ENCODE measurements around the gene SMYD3.

SMYD3 gene

DNA sequence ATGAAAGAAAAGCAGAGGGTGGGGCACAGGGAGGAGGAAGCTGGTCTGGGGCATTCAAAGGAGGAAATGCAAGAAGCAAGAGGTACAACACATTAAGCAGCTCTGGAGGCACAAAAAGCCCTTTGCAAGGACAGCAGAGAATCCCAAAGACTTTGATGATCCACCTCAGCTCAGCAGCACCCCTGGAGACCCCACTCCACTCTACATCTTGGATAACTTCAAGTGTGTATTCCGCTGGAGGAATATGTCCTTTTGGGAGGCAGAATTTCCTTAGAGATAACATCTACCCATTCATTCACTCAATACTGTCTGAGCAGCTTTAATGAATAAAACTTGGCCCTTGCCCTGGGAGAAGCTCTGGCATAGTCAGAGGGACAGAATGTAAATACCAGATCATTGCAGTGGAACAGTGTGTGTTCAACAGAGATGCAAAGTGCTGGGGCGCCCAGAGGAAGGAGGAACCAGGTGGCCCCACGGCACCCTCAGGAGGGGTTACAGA, 752.6 kb downstream of the SMYD3 start:
- TF ChIP-seq, protein P1, sequence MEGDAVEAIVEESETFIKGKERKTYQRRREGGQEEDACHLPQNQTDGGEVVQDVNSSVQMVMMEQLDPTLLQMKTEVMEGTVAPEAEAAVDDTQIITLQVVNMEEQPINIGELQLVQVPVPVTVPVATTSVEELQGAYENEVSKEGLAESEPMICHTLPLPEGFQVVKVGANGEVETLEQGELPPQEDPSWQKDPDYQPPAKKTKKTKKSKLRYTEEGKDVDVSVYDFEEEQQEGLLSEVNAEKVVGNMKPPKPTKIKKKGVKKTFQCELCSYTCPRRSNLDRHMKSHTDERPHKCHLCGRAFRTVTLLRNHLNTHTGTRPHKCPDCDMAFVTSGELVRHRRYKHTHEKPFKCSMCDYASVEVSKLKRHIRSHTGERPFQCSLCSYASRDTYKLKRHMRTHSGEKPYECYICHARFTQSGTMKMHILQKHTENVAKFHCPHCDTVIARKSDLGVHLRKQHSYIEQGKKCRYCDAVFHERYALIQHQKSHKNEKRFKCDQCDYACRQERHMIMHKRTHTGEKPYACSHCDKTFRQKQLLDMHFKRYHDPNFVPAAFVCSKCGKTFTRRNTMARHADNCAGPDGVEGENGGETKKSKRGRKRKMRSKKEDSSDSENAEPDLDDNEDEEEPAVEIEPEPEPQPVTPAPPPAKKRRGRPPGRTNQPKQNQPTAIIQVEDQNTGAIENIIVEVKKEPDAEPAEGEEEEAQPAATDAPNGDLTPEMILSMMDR (IDR thresholded peaks at IDR 0.05; ENCODE audit: low read depth, low read length, poor library complexity, severe bottlenecking) = no peak
- TF ChIP-seq EZH2phosphoT487 (IDR thresholded peaks at IDR 0.05; ENCODE audit: borderline replicate concordance, low read length) = no peak
- peak overlapping the region; percentile 18; the same call in 1 of the 2 replicates for H3K4me2 ChIP-seq (ENCODE audit: low read length)

DNA sequence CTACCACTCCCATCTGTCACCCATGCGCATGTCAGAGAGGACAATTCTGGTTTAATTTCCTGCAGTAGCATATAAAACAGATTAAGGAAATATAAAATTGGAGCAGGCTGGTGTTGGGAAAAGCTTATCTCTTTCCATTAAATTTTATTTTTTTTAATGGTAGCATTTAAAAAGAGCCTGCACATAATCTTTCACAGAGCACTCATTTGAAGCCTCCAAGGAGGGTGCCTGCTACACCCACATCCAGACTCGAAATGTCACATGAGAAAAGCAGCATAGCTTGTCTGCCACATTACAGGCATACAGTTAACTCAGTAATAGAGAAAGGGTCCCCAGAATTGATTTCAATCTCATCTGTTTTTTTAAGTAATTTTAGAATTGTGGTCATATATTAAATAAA, 753.3 kb downstream of the SMYD3 start:
- no peak overlapping the region for H3K27ac ChIP-seq (ENCODE audit: low read depth, low read length)

More for the DNA sequence above, 752.6 kb downstream of the SMYD3 start:
- Histone ChIP-seq H3K79me2 (ENCODE audit: control insufficient read depth, low read length) (no peaks in the 10 kb centered on the region), H3F3A (ENCODE audit: control insufficient read depth, insufficient read depth) (no peaks in the 10 kb centered on the region), H3K36me3 (ENCODE audit: control insufficient read depth, low read length) (no peaks in the 10 kb centered on the region), H3K4me1 (ENCODE audit: control insufficient read depth, low read length) (peaks cover 7% of the 10 kb centered on the region), H3K9me3 (ENCODE audit: control insufficient read depth, insufficient read depth, low read length) (no peaks in the 10 kb centered on the region), H3K9me2 (replicated peaks; ENCODE audit: control insufficient read depth, low read length) (no peaks in the 10 kb centered on the region), H4K20me1 (ENCODE audit: control insufficient read depth, insufficient read depth, low read depth, low read length) (no peaks in the 10 kb centered on the region), H3K27me3 (ENCODE audit: control insufficient read depth, low read length) (no peaks in the 10 kb centered on the region), H3K27ac (ENCODE audit: low read depth, low read length) (no peak overlapping the region), H3K4me3 (ENCODE audit: low read length) (no peak overlapping the region)

DNA sequence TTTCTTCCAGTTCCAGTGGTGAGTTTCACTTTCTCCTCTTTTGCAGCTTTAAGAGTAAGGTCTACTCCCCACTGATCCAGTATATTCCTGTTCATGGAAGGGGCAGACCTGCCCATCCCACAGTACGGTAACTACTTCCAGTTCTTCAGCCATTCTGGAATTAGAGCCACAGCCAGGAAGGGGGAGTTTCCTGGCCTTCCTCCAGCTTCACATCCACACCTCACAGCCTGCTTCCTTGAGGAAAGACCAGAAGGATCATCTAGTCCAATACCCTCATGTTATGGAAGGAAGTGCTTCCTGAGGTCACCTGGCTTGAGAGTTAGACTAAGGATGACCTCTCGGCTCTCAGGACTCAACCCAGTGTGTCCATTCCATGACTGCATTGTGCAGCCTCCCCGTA, 754.5 kb downstream of the SMYD3 start:
- Histone ChIP-seq H3K9me2 (replicated peaks; ENCODE audit: control insufficient read depth, low read length) (no peaks in the 10 kb centered on the region), H3K9me3 (ENCODE audit: control insufficient read depth, insufficient read depth, low read length) (no peaks in the 10 kb centered on the region), H4K20me1 (ENCODE audit: control insufficient read depth, insufficient read depth, low read depth, low read length) (no peaks in the 10 kb centered on the region), H3K27me3 (ENCODE audit: control insufficient read depth, low read length) (no peaks in the 10 kb centered on the region), H3F3A (ENCODE audit: control insufficient read depth, insufficient read depth) (no peaks in the 10 kb centered on the region), H3K27ac (ENCODE audit: low read depth, low read length) (no peak overlapping the region), H3K4me2 (ENCODE audit: low read length) (no peak overlapping the region), H3K4me3 (ENCODE audit: low read length) (no peak overlapping the region), H3K36me3 (ENCODE audit: control insufficient read depth, low read length) (no peaks in the 10 kb centered on the region), H3K79me2 (ENCODE audit: control insufficient read depth, low read length) (no peaks in the 10 kb centered on the region), H3K4me1 (ENCODE audit: control insufficient read depth, low read length) (peaks cover 7% of the 10 kb centered on the region)
- TF ChIP-seq, protein P1 (IDR thresholded peaks at IDR 0.05; ENCODE audit: low read depth, low read length, poor library complexity, severe bottlenecking) = no peak
- no peak for TF ChIP-seq EZH2phosphoT487 (IDR thresholded peaks at IDR 0.05; ENCODE audit: borderline replicate concordance, low read length)

More for the DNA sequence above, 753.3 kb downstream of the SMYD3 start:
- H3K9me2 ChIP-seq (replicated peaks; ENCODE audit: control insufficient read depth, low read length) = no peaks in the 10 kb centered on the region
- H3K27me3 ChIP-seq (ENCODE audit: control insufficient read depth, low read length) = no peaks in the 10 kb centered on the region
- H3F3A ChIP-seq (ENCODE audit: control insufficient read depth, insufficient read depth) = no peaks in the 10 kb centered on the region
- no peaks in the 10 kb centered on the region for H4K20me1 ChIP-seq (ENCODE audit: control insufficient read depth, insufficient read depth, low read depth, low read length)
- H3K4me2 ChIP-seq (ENCODE audit: low read length) = no peak overlapping the region
- H3K79me2 ChIP-seq (ENCODE audit: control insufficient read depth, low read length) = no peaks in the 10 kb centered on the region
- H3K4me1 ChIP-seq (ENCODE audit: control insufficient read depth, low read length) = peaks cover 7% of the 10 kb centered on the region
- no peaks in the 10 kb centered on the region for H3K9me3 ChIP-seq (ENCODE audit: control insufficient read depth, insufficient read depth, low read length)
- no peaks in the 10 kb centered on the region for H3K36me3 ChIP-seq (ENCODE audit: control insufficient read depth, low read length)
- TF ChIP-seq, protein P1 (IDR thresholded peaks at IDR 0.05; ENCODE audit: low read depth, low read length, poor library complexity, severe bottlenecking) = no peak
- no peak for TF ChIP-seq EZH2phosphoT487 (IDR thresholded peaks at IDR 0.05; ENCODE audit: borderline replicate concordance, low read length)
- H3K4me3 ChIP-seq (ENCODE audit: low read length) = no peak overlapping the region

Measured in DOHH2 (cell line).